GM10847 (cell line): ENCODE results near the gene IL34.

Experiments used
- POLR2A ChIP-seq: IDR thresholded peaks from 2 replicates; pipeline ENCODE4 v1.6.1; 2011; ENCODE audit not compliant: insufficient read length; ENCODE audit errors: extremely low read depth

IL34 gene

GRCh38 chr16:70708366-70709246 is 62.2 kb downstream of the IL34 start:
- no peak for TF ChIP-seq POLR2A

- no peak for TF ChIP-seq POLR2A
Measured at GRCh38 chr16:70709457-70709856, 63.1 kb downstream of the IL34 start.

DNA sequence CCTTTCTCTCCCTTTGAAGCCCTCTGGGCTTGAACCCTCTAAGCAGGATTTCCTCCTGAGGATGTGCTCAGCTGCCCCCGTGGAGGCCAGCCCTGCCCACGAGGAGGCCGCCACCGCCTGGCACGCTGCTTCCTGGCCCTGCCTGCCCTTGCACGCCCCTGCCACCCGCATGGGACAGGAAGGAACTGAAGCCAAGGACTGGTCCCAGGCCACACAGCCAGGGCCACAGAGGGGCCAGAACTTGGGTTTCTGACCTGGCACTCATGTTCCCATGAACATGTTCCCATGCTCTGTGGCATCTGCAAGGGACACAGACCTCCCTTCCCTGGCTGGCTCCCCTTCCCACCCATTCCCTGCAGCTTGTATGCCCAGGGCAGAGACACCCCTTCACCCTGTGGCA is 63.6 kb downstream of the IL34 start:
- no peak for TF ChIP-seq POLR2A
